Ovary (tissue), 9 donors: Measurements from ENCODE around the gene AGMO. TPM values are rescaled to one million over a fixed set of nuclear protein-coding genes. Genes with fewer than 3 reads are reported as not detected.

Experiments
- DNase-seq, 5 donors: peaks; one replicate each; pipeline ENCODE4 v3.0.0-alpha.2; 2019 to 2020
- H3K27ac ChIP-seq, 2 donors: fragments of 200-600 bp; one replicate each; pipeline versions ENCODE4 v1.5.1 to v1.8.0; 2019 to 2022
- H3K27me3 ChIP-seq: fragments of 200-600 bp; one replicate; pipeline ENCODE4 v1.8.0; 2022
- H3K36me3 ChIP-seq: fragments of 200-600 bp; sonication (generic); one replicate; pipeline ENCODE4 v1.5.1; 2019
- H3K4me1 ChIP-seq: one replicate; pipeline ENCODE4 v1.8.1; 2013; ENCODE audit warnings: mild to moderate bottlenecking, moderate library complexity; ENCODE audit not compliant: insufficient read depth
- H3K4me3 ChIP-seq: fragments of 200-600 bp; sonication (generic); one replicate; pipeline ENCODE4 v1.5.1; 2017
- H3K9me3 ChIP-seq, 2 donors: fragments of 200-600 bp in 1 of 2; sonication (generic) in 1 of 2; one replicate each; pipeline versions ENCODE4 v1.5.1 to v1.8.1; 2013 to 2019; ENCODE audit warnings: mild to moderate bottlenecking in 1 of 2, moderate library complexity in 1 of 2
- EP300 ChIP-seq: sonication (generic); formaldehyde crosslinking; IDR thresholded peaks from one replicate; pipeline ENCODE4 v1.6.1; 2017; ENCODE audit warnings: antibody characterized with exemption
- POLR2A ChIP-seq: fragments of 450-650 bp; IDR thresholded peaks from one replicate; pipeline ENCODE4 v1.6.1; 2017; ENCODE audit warnings: antibody characterized with exemption, mild to moderate bottlenecking, moderate library complexity
- WGBS, 3 donors: extraction: QIAGEN DNeasy Blood & Tissue Kit in 1 of 3; methylation state at CpG; one replicate each; pipeline versions ENCODE4 v1.1.5 to v1.1.7; 2013 to 2017; 5-methylcytosine and 5-hydroxymethylcytosine counted together
- intact Hi-C, 4 donors: fragments of 100-400 bp; cut with DNase I; formaldehyde crosslinking; loops; one replicate each; pipeline versions ENCODE4 v1.11.0 to v1.15.1; 2022 to 2023
- polyA plus RNA-seq, 2 donors: library from polyadenylated mRNA; stranded (reverse); fragments of 200-250 nt in 1 of 2; fragments of 350-450 nt in 1 of 2; fragmentation: Illumina TruSeq in 1 of 2; extraction: RNeasy Lipid Tissue Mini Kit (QIAGEN cat#74804) in 1 of 2; gene quantifications; one replicate each; pipeline ENCODE4 v1.2.3, GENCODE V29; 2013 to 2014
- total RNA-seq, 7 donors: library from RNA; depleted of rRNA in 2 of 7; stranded (reverse); fragments of >200 nt in 2 of 7; fragmentation: NEBNext Ultra II Directional in 3 of 7; extraction: Animal tissue kit (Norgen Biotek cat#: 25700) in 3 of 7; gene quantifications; one replicate each; pipeline versions ENCODE4 v1.1.0 to v1.2.4, GENCODE V29; 2016 to 2023
- TF ChIP-seq, protein P1 (sequence below), 3 donors: fragments of 450-650 bp in 2 of 3; fragments of 200-600 bp in 1 of 3; IDR thresholded peaks; one replicate each; pipeline versions ENCODE4 v1.5.1 to v1.8.0; 2016 to 2022; ENCODE audit warnings: antibody characterized with exemption in 3 of 3, mild to moderate bottlenecking in 1 of 3
- donor health status: DM: no; HTN: no; CAD: no; lungs with moderate emphysema.
- donor health status: DM: no; HTN: no; CAD: no.
- donor health status: Bipolar disorder and iron deficiency.
- donor health status: DM: yes; HTN: yes; CAD: no.
- donor health status: DM: no; HTN: no; CAD: no.
- donor health status: DM: yes; HTN: yes; CAD: no.

Gene AGMO
- total and polyA plus RNA-seq, 9 donors = 0.15 to 0.44 (median 0.33) TPM; not detected in 4

DNA sequence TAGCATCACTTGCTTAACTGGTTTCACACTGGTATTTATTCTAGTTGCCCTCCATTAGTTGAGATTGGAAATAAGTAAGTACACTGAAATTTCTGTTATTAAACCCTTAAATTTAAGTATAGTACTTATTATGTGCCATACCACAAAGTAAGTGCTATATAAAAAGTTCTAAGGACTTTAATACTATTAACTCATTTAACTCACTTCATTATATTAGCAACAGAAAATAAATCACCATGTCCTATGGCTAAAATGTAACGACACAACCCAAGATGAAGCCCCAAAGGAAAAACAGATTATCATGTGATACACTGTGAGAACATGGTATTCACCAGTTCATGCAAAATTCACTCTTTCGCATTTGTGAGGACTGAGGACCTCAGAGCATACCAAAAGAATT is 70.5 kb downstream of the AGMO start:
- Histone ChIP-seq H3K4me1 (peaks cover 3% of the 10 kb centered on the region), H3K27ac (no peak overlapping the region), H3K9me3 (no peaks in the 10 kb centered on the region), H3K4me3 (no peak overlapping the region), H3K27me3 (no peaks in the 10 kb centered on the region), H3K36me3 (no peaks in the 10 kb centered on the region)
- TF ChIP-seq POLR2A (no peak), EP300 (no peak)
- TF ChIP-seq, protein P1, sequence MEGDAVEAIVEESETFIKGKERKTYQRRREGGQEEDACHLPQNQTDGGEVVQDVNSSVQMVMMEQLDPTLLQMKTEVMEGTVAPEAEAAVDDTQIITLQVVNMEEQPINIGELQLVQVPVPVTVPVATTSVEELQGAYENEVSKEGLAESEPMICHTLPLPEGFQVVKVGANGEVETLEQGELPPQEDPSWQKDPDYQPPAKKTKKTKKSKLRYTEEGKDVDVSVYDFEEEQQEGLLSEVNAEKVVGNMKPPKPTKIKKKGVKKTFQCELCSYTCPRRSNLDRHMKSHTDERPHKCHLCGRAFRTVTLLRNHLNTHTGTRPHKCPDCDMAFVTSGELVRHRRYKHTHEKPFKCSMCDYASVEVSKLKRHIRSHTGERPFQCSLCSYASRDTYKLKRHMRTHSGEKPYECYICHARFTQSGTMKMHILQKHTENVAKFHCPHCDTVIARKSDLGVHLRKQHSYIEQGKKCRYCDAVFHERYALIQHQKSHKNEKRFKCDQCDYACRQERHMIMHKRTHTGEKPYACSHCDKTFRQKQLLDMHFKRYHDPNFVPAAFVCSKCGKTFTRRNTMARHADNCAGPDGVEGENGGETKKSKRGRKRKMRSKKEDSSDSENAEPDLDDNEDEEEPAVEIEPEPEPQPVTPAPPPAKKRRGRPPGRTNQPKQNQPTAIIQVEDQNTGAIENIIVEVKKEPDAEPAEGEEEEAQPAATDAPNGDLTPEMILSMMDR (IDR thresholded peaks at IDR 0.05) = no peak
- no peak for DNase-seq
- 50 to 98% (median 51%) methylated on average over 2 of the region's 2 CpGs for WGBS, 3 donors
- intact Hi-C loops = no loop called here

DNA sequence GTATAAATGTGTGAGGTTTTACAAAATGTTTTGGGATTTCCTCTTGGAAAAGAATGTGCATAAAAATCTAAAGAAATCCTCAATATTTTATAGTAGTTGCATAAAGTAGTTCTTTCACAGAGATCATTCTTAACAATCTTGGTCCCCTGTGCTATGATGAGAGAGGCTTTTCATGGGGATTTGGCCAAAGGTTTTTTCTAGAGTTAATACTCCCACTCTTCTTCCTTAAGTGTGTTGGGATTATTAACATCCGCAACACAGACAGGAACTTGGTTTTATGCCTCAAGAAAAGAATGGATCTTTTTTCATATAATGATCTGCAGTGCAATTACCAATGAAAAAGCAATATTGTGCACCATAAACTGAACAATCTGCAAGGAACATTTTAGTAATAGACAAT is 71.5 kb downstream of the AGMO start:
- no peak for DNase-seq
- Histone ChIP-seq H3K9me3 (no peaks in the 10 kb centered on the region), H3K4me1 (peaks cover 3% of the 10 kb centered on the region), H3K36me3 (no peaks in the 10 kb centered on the region), H3K27me3 (no peaks in the 10 kb centered on the region), H3K27ac (no peak overlapping the region), H3K4me3 (no peak overlapping the region)
- TF ChIP-seq, protein P1 (IDR thresholded peaks at IDR 0.05) = no peak
- TF ChIP-seq EP300 = no peak
- TF ChIP-seq POLR2A = no peak
- 54 to 69% (median 58%) methylated on average over 1 of the region's 1 CpG for WGBS, 3 donors
- intact Hi-C loops = no loop called here

DNA sequence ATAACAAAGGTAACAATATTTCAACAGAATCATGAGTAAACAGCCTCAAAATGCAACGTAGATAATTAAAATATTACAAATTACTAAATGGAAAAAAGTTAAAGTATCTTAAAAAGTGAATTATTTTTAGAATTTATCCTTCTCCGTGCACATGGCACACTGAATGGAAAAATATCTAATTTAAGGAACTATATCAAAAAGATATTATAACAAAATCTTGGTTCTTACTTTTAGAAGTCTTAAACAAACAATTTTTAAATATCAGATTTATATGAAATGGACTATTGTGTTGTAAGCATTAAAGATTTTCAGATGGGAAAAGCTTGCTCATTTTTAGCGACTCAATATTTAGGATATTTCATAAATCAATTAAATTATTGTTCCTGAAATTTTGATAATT is 72.0 kb downstream of the AGMO start:
- Histone ChIP-seq H3K4me1 (peaks cover 3% of the 10 kb centered on the region), H3K27ac (no peak overlapping the region), H3K27me3 (no peaks in the 10 kb centered on the region), H3K9me3 (no peaks in the 10 kb centered on the region), H3K36me3 (no peaks in the 10 kb centered on the region), H3K4me3 (no peak overlapping the region)
- WGBS, 3 donors = 35 to 52% (median 52%) methylated on average over 3 of the region's 3 CpGs
- TF ChIP-seq POLR2A (no peak), EP300 (no peak)
- TF ChIP-seq, protein P1 (IDR thresholded peaks at IDR 0.05) = no peak
- DNase-seq = no peak
- intact Hi-C loops = no loop called here

- peak in 1 of 5 donors; percentile 33 for DNase-seq
- H3K27me3 ChIP-seq = no peaks in the 10 kb centered on the region
- no peak overlapping the region for H3K4me3 ChIP-seq
- 8 to 13% (median 11%) methylated on average over 4 of the region's 4 CpGs for WGBS, 3 donors
- no peak for TF ChIP-seq EP300
- no peak for TF ChIP-seq POLR2A
- TF ChIP-seq, protein P1 (IDR thresholded peaks at IDR 0.05) = no peak
- no peaks in the 10 kb centered on the region for H3K9me3 ChIP-seq
- no peaks in the 10 kb centered on the region for H3K36me3 ChIP-seq
- intact Hi-C loops = no loop called here
- peaks cover 3% of the 10 kb centered on the region for H3K4me1 ChIP-seq
- H3K27ac ChIP-seq = no peak overlapping the region
Observed at GRCh38 chr7:15489383-15489782, 72.4 kb downstream of the AGMO start.
